ENCODE results near the gene CTBP2.

- no peak for TF ChIP-seq EZH2phosphoT487 (IDR thresholded peaks at IDR 0.05; ENCODE audit: borderline replicate concordance, low read length)
- TF ChIP-seq CTCF (IDR thresholded peaks at IDR 0.05; ENCODE audit: low read depth, low read length, poor library complexity, severe bottlenecking) = no peak
Measured at GRCh38 chr10:125067764-125068163, 92.6 kb downstream of the CTBP2 start.
